Measurements from ENCODE around the gene PDZD4. TPM values are rescaled to one million over a fixed set of nuclear protein-coding genes. Genes with fewer than 3 reads are reported as not detected.

The PDZD4 gene
- total and polyA plus RNA-seq, 2 experiments from 2014 or later: 0.50 to 5.8 TPM

DNA sequence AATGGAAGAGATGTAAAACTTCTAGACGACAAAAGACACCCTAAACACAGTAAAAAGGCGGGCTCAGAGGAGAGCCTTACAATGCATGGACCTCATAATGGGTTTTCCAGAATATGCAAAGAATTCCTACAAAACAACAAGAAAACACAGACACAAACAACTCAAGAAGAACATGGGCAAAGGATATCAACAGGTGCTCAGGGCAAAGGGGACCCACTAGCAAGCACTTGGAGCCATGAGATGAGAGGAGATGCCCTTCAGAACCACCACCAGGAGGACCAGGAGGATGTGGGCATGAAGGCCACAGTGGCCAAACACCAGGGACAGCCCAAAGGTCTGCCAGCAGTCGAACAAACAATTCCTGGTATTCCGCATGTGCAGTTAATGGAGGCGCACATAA lies 17.2 kb downstream of the PDZD4 start:
- H3K27me3 ChIP-seq: no peaks in the 10 kb centered on the region
- H3K27ac ChIP-seq: no peak overlapping the region
- H3K36me3 ChIP-seq: no peaks in the 10 kb centered on the region
- DNase-seq (ENCODE audit: low read depth in 1 of 2, low spot score in 1 of 2): no peak
- H3K9me3 ChIP-seq (ENCODE audit: low read depth): no peaks in the 10 kb centered on the region
- TF ChIP-seq, protein P1, sequence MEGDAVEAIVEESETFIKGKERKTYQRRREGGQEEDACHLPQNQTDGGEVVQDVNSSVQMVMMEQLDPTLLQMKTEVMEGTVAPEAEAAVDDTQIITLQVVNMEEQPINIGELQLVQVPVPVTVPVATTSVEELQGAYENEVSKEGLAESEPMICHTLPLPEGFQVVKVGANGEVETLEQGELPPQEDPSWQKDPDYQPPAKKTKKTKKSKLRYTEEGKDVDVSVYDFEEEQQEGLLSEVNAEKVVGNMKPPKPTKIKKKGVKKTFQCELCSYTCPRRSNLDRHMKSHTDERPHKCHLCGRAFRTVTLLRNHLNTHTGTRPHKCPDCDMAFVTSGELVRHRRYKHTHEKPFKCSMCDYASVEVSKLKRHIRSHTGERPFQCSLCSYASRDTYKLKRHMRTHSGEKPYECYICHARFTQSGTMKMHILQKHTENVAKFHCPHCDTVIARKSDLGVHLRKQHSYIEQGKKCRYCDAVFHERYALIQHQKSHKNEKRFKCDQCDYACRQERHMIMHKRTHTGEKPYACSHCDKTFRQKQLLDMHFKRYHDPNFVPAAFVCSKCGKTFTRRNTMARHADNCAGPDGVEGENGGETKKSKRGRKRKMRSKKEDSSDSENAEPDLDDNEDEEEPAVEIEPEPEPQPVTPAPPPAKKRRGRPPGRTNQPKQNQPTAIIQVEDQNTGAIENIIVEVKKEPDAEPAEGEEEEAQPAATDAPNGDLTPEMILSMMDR (IDR thresholded peaks at IDR 0.05; ENCODE audit: low read depth, low read length): no peak
- H3K4me1 ChIP-seq (ENCODE audit: low read depth): no peaks in the 10 kb centered on the region
- H3K4me3 ChIP-seq: no peak overlapping the region

DNA sequence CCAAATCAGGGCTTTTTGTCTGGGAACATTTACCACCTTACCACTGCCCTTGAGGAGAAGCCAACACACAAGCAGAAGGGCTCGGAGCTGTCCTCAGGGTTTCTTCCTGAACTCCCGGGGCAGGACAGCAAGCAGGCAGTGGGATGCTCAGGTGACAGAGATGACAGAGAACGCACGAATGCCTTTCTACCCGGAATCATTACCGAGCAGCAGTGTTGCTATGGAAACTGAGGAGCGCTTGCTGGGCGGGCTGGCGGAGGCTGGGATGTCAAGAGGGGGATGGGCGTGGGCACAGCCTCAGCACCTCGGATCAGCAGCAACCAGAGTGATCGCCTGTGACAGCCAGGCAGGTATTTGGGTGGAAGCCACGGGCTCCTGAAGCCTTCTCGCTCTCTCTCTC lies 18.1 kb downstream of the PDZD4 start:
- TF ChIP-seq, protein P1 (IDR thresholded peaks at IDR 0.05; ENCODE audit: low read depth, low read length): no peak
- Histone ChIP-seq H3K36me3 (no peaks in the 10 kb centered on the region), H3K4me1 (ENCODE audit: low read depth) (no peaks in the 10 kb centered on the region), H3K4me3 (no peak overlapping the region), H3K27me3 (no peaks in the 10 kb centered on the region), H3K9me3 (ENCODE audit: low read depth) (no peaks in the 10 kb centered on the region), H3K27ac (no peak overlapping the region)
- no peak for DNase-seq (ENCODE audit: low read depth in 1 of 2, low spot score in 1 of 2)

DNA sequence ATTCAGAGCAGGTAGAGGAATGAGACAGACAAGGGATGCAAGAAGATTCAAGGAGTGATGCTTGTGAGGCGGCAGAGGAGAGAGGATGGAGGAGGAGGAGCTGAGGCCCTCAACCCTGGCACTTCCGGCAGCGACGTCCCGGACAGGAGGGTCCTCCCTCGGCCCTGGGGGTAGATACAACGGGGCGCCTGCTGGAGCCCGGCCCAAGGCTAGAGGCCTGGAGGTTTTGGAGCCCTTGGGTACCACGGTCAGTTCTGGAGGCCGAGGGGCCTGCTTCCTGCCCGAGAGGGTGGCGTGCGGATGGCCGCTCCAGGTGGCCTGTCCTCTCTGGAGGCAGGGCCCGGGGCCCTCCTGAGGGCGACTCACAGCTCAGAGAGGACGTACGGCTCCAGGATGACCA lies 22.4 kb downstream of the PDZD4 start:
- H3K4me3 ChIP-seq: no peak overlapping the region
- no peaks in the 10 kb centered on the region for H3K9me3 ChIP-seq (ENCODE audit: low read depth)
- no peak overlapping the region for H3K27ac ChIP-seq
- no peak for DNase-seq (ENCODE audit: low read depth in 1 of 2, low spot score in 1 of 2)
- TF ChIP-seq, protein P1 (IDR thresholded peaks at IDR 0.05; ENCODE audit: low read depth, low read length): no peak
- H3K27me3 ChIP-seq: no peaks in the 10 kb centered on the region
- H3K36me3 ChIP-seq: no peaks in the 10 kb centered on the region
- H3K4me1 ChIP-seq (ENCODE audit: low read depth): no peaks in the 10 kb centered on the region

DNA sequence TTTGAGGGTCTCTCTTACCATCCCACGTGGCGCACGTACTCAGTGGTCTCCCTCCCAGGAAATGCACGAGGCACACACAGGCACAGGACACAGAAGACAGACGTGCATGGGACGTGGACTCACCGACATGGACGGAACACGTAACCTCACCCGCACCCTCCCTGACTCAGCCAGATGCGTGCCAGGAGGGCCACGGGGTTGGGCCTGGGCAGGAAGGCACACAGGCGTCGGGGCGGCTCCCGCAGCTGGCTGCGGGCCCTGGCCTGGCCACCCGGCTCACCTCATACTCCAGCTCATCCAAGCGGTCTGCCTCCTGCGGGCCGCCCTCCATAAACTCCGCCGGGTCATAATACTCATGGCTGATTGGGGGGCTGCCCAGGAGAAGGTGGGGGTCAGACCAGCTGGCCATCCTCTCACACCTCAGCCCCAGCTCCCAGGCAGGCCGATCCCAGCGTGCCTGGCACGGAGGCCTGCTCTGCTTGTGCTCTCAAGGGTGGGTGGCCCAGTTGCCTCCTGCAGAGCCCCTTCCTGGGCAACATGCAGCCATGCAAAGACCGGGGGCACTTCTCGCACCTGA lies 23.3 kb downstream of the PDZD4 start:
- Histone ChIP-seq H3K4me3 (no peak overlapping the region), H3K9me3 (ENCODE audit: low read depth) (no peaks in the 10 kb centered on the region), H3K27me3 (no peaks in the 10 kb centered on the region), H3K36me3 (no peaks in the 10 kb centered on the region), H3K27ac (no peak overlapping the region), H3K4me1 (ENCODE audit: low read depth) (no peaks in the 10 kb centered on the region)
- TF ChIP-seq, protein P1 (IDR thresholded peaks at IDR 0.05; ENCODE audit: low read depth, low read length): no peak
- DNase-seq (ENCODE audit: low read depth in 1 of 2, low spot score in 1 of 2): no peak

DNA sequence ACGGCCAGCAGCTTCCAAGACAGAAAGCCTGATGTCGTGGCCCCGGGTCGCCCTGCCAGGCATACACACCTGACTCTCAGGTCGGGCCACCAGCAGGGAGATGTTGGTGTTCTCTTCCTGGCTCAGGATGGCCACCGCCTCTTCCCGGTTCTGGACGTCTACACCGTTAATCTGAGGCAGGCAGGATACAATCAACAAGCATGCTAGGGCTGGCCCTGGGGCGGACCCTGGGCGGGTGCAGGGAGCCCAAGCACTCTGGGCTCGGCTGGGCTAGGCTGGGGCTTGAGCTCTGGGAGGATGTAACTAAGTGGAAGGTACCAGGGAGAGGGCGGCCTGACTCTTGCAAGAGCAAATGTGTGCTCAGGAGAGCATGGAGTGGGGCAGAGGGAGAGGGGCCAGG lies 24.9 kb downstream of the PDZD4 start:
- H3K4me1 ChIP-seq (ENCODE audit: low read depth): no peaks in the 10 kb centered on the region
- H3K27me3 ChIP-seq: no peaks in the 10 kb centered on the region
- no peak overlapping the region for H3K27ac ChIP-seq
- no peak for DNase-seq (ENCODE audit: low read depth in 1 of 2, low spot score in 1 of 2)
- no peak overlapping the region for H3K4me3 ChIP-seq
- no peaks in the 10 kb centered on the region for H3K9me3 ChIP-seq (ENCODE audit: low read depth)
- no peaks in the 10 kb centered on the region for H3K36me3 ChIP-seq
- TF ChIP-seq, protein P1 (IDR thresholded peaks at IDR 0.05; ENCODE audit: low read depth, low read length): no peak
